HG03280 (cell line): Measurements from ENCODE around the gene CCDC150.
"Not testable (repeated sequence)": the region's sequence is repeated elsewhere in the genome, so short reads cannot be mapped to it uniquely, and the experiment has no call there.

Source experiments
- ATAC-seq: cut with Tn5 transposase; IDR thresholded peaks from one replicate; pipeline ENCODE4 v1.9.1; 2021; ENCODE audit warnings: mild to moderate bottlenecking, moderate library complexity; ENCODE audit not compliant: unreplicated experiment

The CCDC150 gene

DNA sequence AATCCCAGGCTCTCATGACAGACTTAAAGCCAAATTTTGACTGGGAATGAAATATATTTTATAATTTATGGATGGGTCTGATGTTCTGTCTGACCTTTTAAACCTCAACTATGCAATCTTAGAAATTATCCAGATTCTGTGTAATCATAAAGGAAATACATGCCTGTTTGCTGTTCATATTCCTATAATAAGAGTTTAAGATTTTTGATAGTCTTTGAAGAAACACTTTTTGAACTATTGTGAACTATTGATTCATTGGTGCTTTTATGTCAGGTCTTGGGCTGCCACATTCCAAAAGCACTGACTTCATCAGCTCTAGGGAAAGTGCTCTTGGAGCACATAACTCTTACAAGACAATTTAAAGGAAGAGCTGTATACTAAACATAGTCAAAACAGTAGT lies 64.2 kb downstream of the CCDC150 start:
- ATAC-seq, result no peak

GRCh38 chr2:196710056-196710455 lies 70.5 kb downstream of the CCDC150 start:
- ATAC-seq, result not testable (repeated sequence)

- no peak for ATAC-seq
Measured at GRCh38 chr2:196711625-196712024, 72.1 kb downstream of the CCDC150 start.

- ATAC-seq, result no peak
Measured at GRCh38 chr2:196712867-196713266, 73.4 kb downstream of the CCDC150 start.

- no peak for ATAC-seq
Measured at GRCh38 chr2:196718419-196719109, 79.0 kb downstream of the CCDC150 start.

DNA sequence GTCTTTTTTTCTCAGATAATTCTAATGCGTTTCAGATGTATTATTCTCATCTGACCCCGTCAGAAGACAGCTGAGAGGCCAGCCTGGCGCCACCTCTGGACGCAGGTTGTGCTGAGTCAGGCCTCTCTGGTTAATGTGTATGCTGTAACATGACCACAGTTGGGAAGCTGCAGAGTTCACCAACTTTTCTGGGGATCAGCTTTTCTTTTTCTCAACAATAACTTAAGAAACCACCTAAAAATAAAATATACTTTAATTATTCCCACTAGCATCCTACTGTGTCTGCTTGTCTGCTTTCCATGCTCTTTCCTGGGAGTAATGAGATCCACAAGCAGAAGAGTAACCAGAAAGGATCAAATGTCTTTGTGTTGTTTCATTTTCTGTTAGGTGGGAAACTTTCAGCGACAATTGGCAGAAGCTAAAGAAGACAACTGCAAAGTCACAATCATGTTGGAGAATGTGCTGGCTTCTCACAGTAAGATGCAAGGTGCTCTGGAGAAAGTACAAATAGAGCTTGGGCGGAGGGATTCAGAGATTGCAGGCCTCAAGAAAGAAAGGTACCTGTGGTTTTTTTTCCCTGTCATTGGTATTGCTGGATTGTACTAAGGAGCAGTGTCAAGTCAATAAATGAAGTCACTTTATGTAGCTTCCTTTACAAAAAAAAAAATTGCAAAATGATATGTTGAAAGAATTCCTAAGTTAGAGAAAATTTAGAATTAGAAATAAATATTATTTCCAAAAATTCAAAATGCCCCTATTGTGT lies 79.8 kb downstream of the CCDC150 start:
- no peak for ATAC-seq

DNA sequence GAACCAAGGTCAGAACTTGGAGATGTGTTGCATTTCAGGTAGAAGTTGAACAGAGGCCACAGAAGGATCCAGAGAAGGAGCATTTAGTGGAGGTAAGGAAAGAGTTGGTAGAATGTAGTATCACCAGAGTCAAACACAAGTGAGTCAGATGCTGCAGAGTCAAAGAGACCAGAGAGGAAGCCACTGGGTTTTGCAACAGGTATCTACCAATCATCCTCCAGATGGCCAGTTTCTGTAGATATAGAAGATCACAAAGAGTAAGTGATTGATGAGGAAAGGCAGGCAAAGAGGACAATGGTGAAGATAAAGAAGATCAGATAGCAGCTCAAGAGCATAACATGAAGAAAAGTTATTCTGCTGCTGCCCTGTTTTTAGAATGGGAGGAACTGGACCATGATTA lies 84.1 kb downstream of the CCDC150 start:
- no peak for ATAC-seq

- no peak for ATAC-seq
Measured at GRCh38 chr2:196725218-196725617, 85.7 kb downstream of the CCDC150 start.

GRCh38 chr2:196725882-196726281 lies 86.4 kb downstream of the CCDC150 start:
- peak; percentile 84 for ATAC-seq

DNA sequence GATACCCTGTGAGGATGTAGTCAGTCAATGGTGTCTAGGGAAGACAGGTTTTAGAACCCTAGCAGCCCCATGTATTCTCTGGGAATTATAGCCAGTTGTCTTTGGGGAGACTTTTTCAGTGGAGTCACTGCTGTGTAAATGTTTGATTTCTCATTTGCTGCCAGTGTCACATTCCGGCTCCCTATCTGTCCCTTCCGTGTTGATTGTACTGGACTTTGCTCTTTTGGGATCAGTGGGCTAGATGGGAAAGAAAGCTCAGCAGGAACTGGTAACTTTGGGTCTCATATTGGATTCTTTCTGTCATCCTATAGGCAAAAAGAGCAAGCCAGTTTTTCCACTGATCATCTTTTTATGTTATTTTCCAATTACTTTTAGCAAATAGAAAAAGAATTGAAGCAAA lies 89.9 kb downstream of the CCDC150 start:
- ATAC-seq, result no peak

DNA sequence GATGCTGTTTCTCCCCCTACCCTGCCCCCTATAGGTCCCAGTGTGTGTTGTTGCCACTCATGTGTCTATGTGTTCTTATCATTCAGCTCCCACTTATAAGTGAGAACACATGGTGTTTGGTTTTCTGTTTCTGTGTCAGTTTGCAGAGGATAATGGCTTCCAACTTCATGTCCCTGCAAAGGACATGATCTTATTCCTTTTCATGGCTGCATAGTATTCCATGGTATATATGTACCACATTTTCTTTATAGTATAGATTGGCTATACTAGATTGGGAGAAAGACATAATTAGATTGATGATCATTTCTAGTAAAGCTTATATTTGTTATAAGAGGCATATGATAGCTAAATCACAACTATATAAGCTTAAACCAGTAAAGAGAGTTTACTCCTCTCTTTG lies 97.1 kb downstream of the CCDC150 start:
- not testable (repeated sequence) for ATAC-seq

DNA sequence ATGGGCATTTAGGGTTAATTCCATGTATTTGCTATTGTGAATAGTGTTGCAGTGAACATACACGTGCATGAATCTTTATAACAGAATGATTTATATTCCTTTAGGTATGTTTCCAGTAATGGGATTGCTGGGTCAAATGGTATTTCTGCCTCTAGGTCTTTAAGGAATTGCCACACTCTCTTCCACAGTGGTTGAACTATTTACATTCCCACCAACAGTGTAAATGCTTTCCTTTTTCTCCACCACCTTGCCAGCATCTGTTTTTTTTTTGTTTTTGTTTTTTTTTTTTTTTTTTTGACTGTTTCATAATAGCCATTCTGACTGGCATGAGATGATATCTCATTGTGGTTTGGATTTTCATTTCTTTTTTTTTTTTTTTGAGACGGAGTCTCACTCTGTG lies 97.5 kb downstream of the CCDC150 start:
- ATAC-seq, result no peak

DNA sequence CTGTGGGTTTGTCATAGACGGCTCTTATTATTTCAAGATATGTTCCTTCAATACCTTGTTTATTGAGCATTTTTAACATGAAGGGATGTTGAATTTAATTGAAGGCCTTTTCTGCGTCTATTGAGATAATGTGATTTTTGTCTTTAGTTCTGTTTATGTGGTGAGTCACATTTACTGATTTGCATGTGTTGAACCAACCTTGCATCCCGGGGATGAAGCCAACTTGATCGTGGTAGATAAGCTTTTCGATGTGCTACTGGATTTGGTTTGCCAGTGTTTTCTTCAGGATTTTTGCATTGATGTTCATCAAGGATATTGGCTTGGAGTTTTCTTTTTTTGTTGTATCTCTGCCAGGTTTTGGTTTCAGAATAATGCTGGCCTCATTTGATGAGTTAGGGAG lies 99.5 kb downstream of the CCDC150 start:
- no peak for ATAC-seq

DNA sequence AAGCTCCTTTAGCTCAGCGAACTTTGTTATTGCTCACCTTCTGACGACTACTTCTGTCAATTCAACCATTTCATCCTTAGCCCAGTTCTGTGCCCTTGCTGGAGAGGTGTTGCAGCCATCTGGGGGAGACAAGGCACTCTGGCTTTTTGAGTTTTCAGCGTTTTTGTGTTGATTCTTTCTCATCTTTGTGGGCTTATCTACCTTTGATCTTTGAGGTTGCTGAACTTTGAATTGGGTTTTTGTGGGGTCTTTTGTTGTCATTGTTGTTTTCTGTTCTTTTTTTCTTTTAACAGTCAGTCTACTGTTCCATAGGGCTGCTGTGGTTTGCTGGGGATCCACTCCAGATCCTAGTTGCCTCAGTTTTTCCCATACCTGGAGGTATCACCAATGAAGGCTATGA lies 102.7 kb downstream of the CCDC150 start:
- ATAC-seq, result no peak

DNA sequence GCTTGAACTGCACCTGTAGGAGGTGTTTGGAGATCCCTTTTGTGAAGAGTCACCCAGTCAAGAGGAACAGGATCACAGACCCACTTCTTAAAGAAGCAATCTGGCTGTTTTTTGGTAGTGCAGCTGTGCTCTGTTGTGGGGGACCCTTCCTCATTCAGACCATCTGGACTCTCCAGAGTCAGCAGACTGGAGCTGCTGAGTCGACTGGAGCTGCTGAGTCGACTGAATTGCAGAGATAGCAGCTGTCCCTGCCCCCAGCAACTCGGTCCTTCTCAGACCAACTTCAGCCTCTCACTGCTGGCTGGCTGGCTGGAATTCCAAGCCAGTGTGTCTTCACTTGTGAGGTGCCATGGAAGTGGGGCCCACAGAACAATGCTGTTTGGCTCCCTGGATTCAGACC lies 103.2 kb downstream of the CCDC150 start:
- no peak for ATAC-seq

DNA sequence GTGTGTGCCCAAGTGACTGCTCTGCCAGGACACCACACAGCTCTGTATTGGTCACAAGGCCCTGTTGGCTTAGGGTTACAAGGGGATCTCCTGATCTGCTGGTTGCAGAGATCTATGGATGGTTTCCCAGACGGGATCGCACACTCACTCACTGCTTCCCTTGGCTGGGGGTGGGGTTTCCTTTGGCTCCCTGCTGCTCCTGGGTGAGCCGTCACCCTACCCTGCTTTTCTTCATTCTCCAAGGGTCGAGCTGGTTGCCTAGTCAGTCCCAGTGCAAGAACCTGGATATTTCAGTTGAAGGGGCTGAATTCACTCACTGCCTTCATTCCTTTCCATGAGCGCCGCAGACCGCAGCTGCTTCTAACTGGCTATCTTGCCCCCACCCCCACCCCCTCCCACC lies 103.7 kb downstream of the CCDC150 start:
- ATAC-seq, result no peak

DNA sequence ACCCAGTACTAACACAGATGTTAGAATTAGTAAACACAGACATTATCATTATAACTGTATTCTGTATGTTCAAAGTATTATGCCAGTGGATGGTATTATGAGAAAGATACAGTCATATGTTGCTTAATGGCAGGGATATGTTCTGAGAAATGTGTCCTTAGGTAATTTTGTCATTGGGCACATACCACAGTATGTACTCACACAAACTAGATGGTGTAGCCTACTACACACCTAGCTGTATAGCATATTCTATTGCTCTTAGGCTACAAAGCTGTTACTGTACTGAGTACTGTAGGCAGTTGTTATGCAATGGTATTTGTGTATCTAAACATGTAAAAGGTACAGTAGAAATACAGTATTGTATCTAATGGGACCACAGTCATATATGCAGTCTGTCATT lies 106.2 kb downstream of the CCDC150 start:
- ATAC-seq, result no peak

GRCh38 chr2:196747400-196747799 lies 107.9 kb downstream of the CCDC150 start:
- no peak for ATAC-seq

DNA sequence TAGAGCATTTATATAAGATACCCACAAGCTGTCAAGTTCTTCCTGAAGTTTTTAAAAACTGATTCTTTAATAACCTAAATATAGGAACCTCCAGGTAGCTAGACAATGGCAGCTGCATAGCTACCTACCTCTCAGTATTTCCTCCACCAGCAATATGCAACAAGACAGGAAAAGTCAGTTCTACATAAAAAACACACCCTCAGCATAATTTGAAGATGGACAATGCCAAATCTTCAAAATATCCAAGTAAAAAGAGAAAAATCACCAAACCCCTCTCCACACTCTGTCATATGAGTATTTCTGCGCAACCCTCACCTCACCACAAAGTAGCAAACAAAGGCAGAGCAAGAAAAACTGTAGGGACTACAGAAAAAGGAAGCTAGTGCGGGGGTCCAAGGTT lies 108.6 kb downstream of the CCDC150 start:
- ATAC-seq, result no peak

DNA sequence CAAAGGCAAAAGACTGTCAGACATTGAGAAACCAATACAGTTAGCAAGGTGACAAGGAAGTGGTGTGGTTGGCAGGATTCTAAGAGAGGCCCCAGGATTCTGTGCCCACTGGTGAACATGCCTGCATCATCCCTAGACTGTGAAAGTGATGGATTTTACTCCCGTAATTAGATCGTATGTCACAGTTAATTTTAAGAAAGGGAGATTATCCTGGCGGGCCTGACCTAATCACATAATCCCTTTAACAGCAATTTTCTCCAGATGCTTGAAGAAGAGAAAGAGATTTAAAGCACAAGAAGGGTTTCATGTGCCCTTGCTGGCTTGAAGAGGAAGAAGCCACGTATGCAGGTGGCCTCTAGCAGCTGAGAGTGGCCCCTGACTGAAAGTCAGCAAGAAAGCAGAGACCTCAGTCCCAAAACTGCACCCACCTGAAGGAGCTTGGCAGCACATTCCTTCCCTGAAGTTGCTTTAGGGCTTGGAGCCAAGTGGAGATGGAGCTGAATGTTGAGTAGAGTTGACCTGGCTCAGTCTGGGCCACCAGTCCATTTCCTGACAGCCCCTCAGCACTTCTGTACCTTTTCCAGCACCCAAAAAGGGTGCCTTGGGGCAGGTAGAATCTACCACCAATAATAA lies 110.9 kb downstream of the CCDC150 start:
- ATAC-seq, result peak; percentile 15

GRCh38 chr2:196750977-196751631 lies 111.6 kb downstream of the CCDC150 start:
- peak; percentile 95 for ATAC-seq
